ENCODE data around the gene MLXIP. TPM values are rescaled to one million over a fixed set of nuclear protein-coding genes. Genes with fewer than 3 reads are reported as not detected.

Gene MLXIP
- total and polyA plus RNA-seq, 4 donors = 29.1 to 58.8 (median 38.8) TPM

- WGBS, 2 donors = 18 to 28% methylated on average over 13 of the region's 13 CpGs
- TF ChIP-seq CTCF (IDR thresholded peaks at IDR 0.05; ENCODE audit: control extremely low read depth, extremely low read depth) = no peak
- Histone ChIP-seq H3K27ac (ENCODE audit: low read depth in 1 of 2, low read length in 1 of 2) (no peak overlapping the region), H3K4me3 (no peak overlapping the region), H3K9ac (ENCODE audit: insufficient read depth in 1 of 2, low read length in 2 of 2) (no peak overlapping the region), H3K4me1 (ENCODE audit: control insufficient read depth in 5 of 5, insufficient read depth in 5 of 5, low read length in 5 of 5) (peaks cover 0 to 48% (median 28%) of the 10 kb centered on the region in 5 donors), H3K27me3 (ENCODE audit: control insufficient read depth in 3 of 3, insufficient read depth in 3 of 3, low read length in 2 of 3) (no peaks in the 10 kb centered on the region), H3K36me3 (ENCODE audit: control insufficient read depth in 4 of 4, insufficient read depth in 4 of 4, low read length in 4 of 4) (no peaks in the 10 kb centered on the region), H3K9me3 (ENCODE audit: control insufficient read depth in 4 of 4, insufficient read depth in 3 of 4, low read length in 3 of 4) (no peaks in the 10 kb centered on the region)
- peak; percentile 45 to 57 (median 49) for DNase-seq
- ATAC-seq (ENCODE audit: insufficient read depth, low FRiP score) = no peak
Observed at GRCh38 chr12:122067966-122068365, 10.6 kb upstream of the MLXIP start.

GRCh38 chr12:122072031-122072970 is 6.3 kb upstream of the MLXIP start:
- no peak overlapping the region for H3K4me3 ChIP-seq
- ATAC-seq (ENCODE audit: insufficient read depth, low FRiP score) (peak; percentile 62), DNase-seq (peak; percentile 82 to 91 (median 89))
- no peaks in the 10 kb centered on the region for H3K27me3 ChIP-seq (ENCODE audit: control insufficient read depth in 3 of 3, insufficient read depth in 3 of 3, low read length in 2 of 3)
- no peaks in the 10 kb centered on the region for H3K9me3 ChIP-seq (ENCODE audit: control insufficient read depth in 4 of 4, insufficient read depth in 3 of 4, low read length in 3 of 4)
- no peak for TF ChIP-seq CTCF (IDR thresholded peaks at IDR 0.05; ENCODE audit: control extremely low read depth, extremely low read depth)
- WGBS, 2 donors = 60 to 61% methylated on average over 11 of the region's 11 CpGs
- no peaks in the 10 kb centered on the region for H3K36me3 ChIP-seq (ENCODE audit: control insufficient read depth in 4 of 4, insufficient read depth in 4 of 4, low read length in 4 of 4)
- H3K27ac ChIP-seq (ENCODE audit: low read depth in 1 of 2, low read length in 1 of 2) = peak overlapping the region; percentile 72 to 89
- peaks cover 0 to 30% (median 6%) of the 10 kb centered on the region in 5 donors for H3K4me1 ChIP-seq (ENCODE audit: control insufficient read depth in 5 of 5, insufficient read depth in 5 of 5, low read length in 5 of 5)
- H3K9ac ChIP-seq (ENCODE audit: insufficient read depth in 1 of 2, low read length in 2 of 2) = no peak overlapping the region

GRCh38 chr12:122073815-122074214 is 4.7 kb upstream of the MLXIP start:
- ATAC-seq (ENCODE audit: insufficient read depth, low FRiP score) = no peak
- no peak for TF ChIP-seq CTCF (IDR thresholded peaks at IDR 0.05; ENCODE audit: control extremely low read depth, extremely low read depth)

More at GRCh38 chr12:122073815-122074214, 4.7 kb upstream of the MLXIP start:
- no peak overlapping the region for H3K27ac ChIP-seq (ENCODE audit: low read depth in 1 of 2, low read length in 1 of 2)
- no peaks in the 10 kb centered on the region for H3K27me3 ChIP-seq (ENCODE audit: control insufficient read depth in 3 of 3, insufficient read depth in 3 of 3, low read length in 2 of 3)
- peaks cover 0 to 29% (median 8%) of the 10 kb centered on the region in 5 donors for H3K4me1 ChIP-seq (ENCODE audit: control insufficient read depth in 5 of 5, insufficient read depth in 5 of 5, low read length in 5 of 5)
- no peak overlapping the region for H3K9ac ChIP-seq (ENCODE audit: insufficient read depth in 1 of 2, low read length in 2 of 2)
- H3K36me3 ChIP-seq (ENCODE audit: control insufficient read depth in 4 of 4, insufficient read depth in 4 of 4, low read length in 4 of 4) = no peaks in the 10 kb centered on the region
- no peaks in the 10 kb centered on the region for H3K9me3 ChIP-seq (ENCODE audit: control insufficient read depth in 4 of 4, insufficient read depth in 3 of 4, low read length in 3 of 4)
- H3K4me3 ChIP-seq = no peak overlapping the region
- DNase-seq = no peak
- 97 to 98% methylated on average over 1 of the region's 1 CpG for WGBS, 2 donors

Data from lung (tissue), 12 donors.